NB4 (cell line): ENCODE data around the gene ASCL1.

ENCODE experiments used
- DNase-seq: peaks from one replicate; pipeline ENCODE4 v3.0.0; 2010; ENCODE audit warnings: low read depth
- H3K4me3 ChIP-seq: one replicate; pipeline ENCODE4 v1.5.1; 2011; ENCODE audit warnings: mild to moderate bottlenecking, low read depth, low read length, moderate library complexity
- CTCF ChIP-seq: IDR thresholded peaks from one replicate; pipeline ENCODE4 v1.5.1; 2012; ENCODE audit warnings: low read depth, low read length
- MAX ChIP-seq: IDR thresholded peaks from 2 replicates; pipeline ENCODE4 v1.6.1; 2011; ENCODE audit warnings: low read depth, low read length
- MYC ChIP-seq: IDR thresholded peaks from 2 replicates; pipeline ENCODE4 v1.6.1; 2011; ENCODE audit warnings: low read depth, low read length
- POLR2A ChIP-seq: IDR thresholded peaks from 2 replicates; pipeline ENCODE4 v1.6.1; 2011; ENCODE audit warnings: mild to moderate bottlenecking; ENCODE audit not compliant: insufficient read length; ENCODE audit errors: extremely low read depth

The ASCL1 gene

GRCh38 chr12:102955926-102956737, 1.3 kb upstream of the ASCL1 start:
- TF ChIP-seq POLR2A = no peak
- no peak for TF ChIP-seq CTCF
- TF ChIP-seq MAX = no peak
- no peak for DNase-seq
- H3K4me3 ChIP-seq = no peak overlapping the region

DNA sequence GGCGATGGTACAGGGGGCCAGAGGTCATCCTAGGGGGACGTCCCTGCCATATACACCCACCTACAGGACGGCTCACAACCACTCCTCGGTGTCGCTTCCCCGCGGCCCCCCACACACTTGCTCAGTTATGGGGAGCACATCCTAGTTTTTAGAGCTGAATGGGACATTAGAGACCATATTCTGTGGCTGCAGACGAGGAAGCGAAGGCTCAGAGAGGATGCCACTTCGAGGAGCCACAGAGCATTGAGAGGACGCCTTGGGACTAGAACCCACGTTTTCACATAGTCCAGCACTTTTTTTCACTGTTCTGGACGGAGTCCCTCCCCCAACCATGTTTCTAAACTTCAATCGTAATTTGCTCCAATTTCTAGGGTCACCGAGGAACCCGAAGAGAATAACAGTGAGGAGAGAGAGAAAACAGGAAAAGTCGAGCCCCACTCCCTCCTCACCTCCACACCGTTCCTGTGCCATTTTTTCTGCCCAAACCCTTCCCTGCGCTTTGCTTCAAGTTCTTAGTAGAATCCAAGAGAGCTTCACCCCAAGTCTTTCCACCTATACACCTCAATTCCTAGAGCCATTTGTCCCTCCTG, 641 bp upstream of the ASCL1 start:
- H3K4me3 ChIP-seq = no peak overlapping the region
- TF ChIP-seq CTCF = no peak
- no peak for TF ChIP-seq MYC
- TF ChIP-seq POLR2A = no peak
- no peak for TF ChIP-seq MAX
- DNase-seq = no peak

DNA sequence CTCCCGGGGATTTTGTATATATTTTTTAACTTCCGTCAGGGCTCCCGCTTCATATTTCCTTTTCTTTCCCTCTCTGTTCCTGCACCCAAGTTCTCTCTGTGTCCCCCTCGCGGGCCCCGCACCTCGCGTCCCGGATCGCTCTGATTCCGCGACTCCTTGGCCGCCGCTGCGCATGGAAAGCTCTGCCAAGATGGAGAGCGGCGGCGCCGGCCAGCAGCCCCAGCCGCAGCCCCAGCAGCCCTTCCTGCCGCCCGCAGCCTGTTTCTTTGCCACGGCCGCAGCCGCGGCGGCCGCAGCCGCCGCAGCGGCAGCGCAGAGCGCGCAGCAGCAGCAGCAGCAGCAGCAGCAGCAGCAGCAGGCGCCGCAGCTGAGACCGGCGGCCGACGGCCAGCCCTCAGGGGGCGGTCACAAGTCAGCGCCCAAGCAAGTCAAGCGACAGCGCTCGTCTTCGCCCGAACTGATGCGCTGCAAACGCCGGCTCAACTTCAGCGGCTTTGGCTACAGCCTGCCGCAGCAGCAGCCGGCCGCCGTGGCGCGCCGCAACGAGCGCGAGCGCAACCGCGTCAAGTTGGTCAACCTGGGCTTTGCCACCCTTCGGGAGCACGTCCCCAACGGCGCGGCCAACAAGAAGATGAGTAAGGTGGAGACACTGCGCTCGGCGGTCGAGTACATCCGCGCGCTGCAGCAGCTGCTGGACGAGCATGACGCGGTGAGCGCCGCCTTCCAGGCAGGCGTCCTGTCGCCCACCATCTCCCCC, 777 bp downstream of the ASCL1 start:
- TF ChIP-seq CTCF (no peak), MYC (no peak), POLR2A (no peak)
- DNase-seq = no peak
- H3K4me3 ChIP-seq = no peak overlapping the region

DNA sequence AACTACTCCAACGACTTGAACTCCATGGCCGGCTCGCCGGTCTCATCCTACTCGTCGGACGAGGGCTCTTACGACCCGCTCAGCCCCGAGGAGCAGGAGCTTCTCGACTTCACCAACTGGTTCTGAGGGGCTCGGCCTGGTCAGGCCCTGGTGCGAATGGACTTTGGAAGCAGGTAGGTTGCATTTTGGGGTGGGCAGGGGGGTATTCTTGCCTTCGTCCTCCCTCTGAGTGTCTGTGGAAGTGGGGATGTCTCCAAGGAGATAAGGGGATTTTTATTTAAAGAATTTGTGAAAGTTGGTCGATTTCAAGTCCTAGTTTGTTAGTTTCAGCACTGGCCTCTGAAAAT, 1.3 kb downstream of the ASCL1 start:
- no peak overlapping the region for H3K4me3 ChIP-seq
- no peak for DNase-seq
- TF ChIP-seq POLR2A = no peak
- TF ChIP-seq MYC = no peak
- no peak for TF ChIP-seq CTCF
- no peak for TF ChIP-seq MAX

DNA sequence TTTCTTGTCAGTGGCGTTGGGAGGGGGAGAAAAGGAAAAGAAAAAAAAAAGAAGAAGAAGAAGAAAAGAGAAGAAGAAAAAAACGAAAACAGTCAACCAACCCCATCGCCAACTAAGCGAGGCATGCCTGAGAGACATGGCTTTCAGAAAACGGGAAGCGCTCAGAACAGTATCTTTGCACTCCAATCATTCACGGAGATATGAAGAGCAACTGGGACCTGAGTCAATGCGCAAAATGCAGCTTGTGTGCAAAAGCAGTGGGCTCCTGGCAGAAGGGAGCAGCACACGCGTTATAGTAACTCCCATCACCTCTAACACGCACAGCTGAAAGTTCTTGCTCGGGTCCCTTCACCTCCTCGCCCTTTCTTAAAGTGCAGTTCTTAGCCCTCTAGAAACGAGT, 1.9 kb downstream of the ASCL1 start:
- DNase-seq = no peak
- no peak overlapping the region for H3K4me3 ChIP-seq
- no peak for TF ChIP-seq MAX
- TF ChIP-seq CTCF = no peak
- TF ChIP-seq POLR2A = no peak
- no peak for TF ChIP-seq MYC
